Measurements from ENCODE around the gene SNX7. TPM values are rescaled to one million over a fixed set of nuclear protein-coding genes. Genes with fewer than 3 reads are reported as not detected.

Gene SNX7
- total and polyA plus RNA-seq, 2 donors (not counting 3 experiments of a cell fraction or from before 2014, with no cell fraction given), result 22.4 to 37.9 TPM

DNA sequence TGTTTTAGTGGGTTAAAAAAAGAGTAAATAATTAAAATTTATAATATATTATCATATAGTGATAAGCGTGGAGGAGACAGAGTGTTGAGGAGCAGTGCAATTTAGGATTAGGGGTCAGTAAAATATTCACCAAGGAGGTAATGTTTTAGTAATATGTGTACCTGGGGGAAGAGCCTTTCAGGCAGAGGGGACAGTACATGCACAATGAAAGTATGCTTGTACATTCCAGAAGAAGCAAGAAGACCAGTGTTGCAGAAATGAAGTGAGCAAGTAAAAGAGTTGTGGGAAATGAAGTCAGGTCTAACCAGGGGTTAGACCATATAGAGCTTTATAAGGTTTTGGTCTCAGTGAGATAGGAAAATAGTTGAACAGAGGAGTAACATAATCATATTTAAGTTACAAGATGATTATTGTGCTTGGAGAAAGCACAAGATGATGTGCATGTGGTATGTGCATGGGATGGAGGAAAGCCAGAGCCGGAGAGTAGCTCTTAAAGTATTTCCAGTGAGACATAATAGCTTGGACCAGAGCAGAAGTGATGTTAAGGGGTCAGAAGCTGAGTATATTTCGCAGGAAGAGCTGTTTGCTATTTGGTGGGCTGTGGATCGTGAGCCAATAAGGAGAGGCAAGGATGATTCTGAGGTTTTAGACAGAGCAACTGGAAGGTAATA is 44.8 kb downstream of the SNX7 start:
- ChIA-PET POLR2A (no interaction called here), CTCF (interaction anchor here (2.5 kb wide), 1 partner anchor 10 kb away, joined by 8 read pairs; no protein-coding TSS in a partner anchor)
- Histone ChIP-seq H3K4me2 (ENCODE audit: insufficient read depth, low read length) (no peak overlapping the region), H3K27me3 (ENCODE audit: control insufficient read depth in 2 of 2, insufficient read depth in 2 of 2, low read length in 2 of 2) (no peaks in the 10 kb centered on the region), H3K4me3 (replicated peaks in 1 of 3; ENCODE audit: insufficient read depth in 1 of 3, low read depth in 1 of 3, low read length in 3 of 3) (no peak overlapping the region), H2AFZ (ENCODE audit: low read depth, low read length) (no peak overlapping the region), H3K9ac (replicated peaks; ENCODE audit: extremely low read depth, insufficient read depth, low read length) (no peak overlapping the region), H3K79me2 (ENCODE audit: control insufficient read depth, insufficient read depth, low read length) (no peaks in the 10 kb centered on the region), H3K27ac (ENCODE audit: insufficient read depth, low read depth, low read length) (no peak overlapping the region), H3K9me3 (replicated peaks; ENCODE audit: control insufficient read depth, insufficient read depth, low read length) (no peaks in the 10 kb centered on the region), H3K36me3 (ENCODE audit: control insufficient read depth in 2 of 2, extremely low read depth in 1 of 2, insufficient read depth in 2 of 2, low read length in 2 of 2) (no peaks in the 10 kb centered on the region), H4K20me1 (replicated peaks; ENCODE audit: control insufficient read depth, extremely low read depth, insufficient read depth, low read length) (no peaks in the 10 kb centered on the region), H3K9me1 (replicated peaks; ENCODE audit: control insufficient read depth, extremely low read depth, insufficient read depth, low read length) (no peaks in the 10 kb centered on the region), H3K4me1 (ENCODE audit: control insufficient read depth, extremely low read depth, insufficient read depth, low read length) (no peaks in the 10 kb centered on the region)
- BruUV-seq (replicated peaks), result no TSS peak
- FAIRE-seq (no peak), DNase-seq (ENCODE audit: low read depth, low spot score) (no peak)
- TF ChIP-seq FOS (IDR thresholded peaks at IDR 0.05; ENCODE audit: borderline replicate concordance, insufficient read depth, low read length) (no peak), JUN (IDR thresholded peaks at IDR 0.05; ENCODE audit: borderline replicate concordance, insufficient read depth, insufficient read length, low read depth) (no peak), POLR2A (IDR thresholded peaks at IDR 0.05; ENCODE audit: low read depth, low read length) (no peak), POLR2AphosphoS5 (IDR thresholded peaks at IDR 0.05; ENCODE audit: insufficient read depth, low read depth, low read length) (no peak)
- TF ChIP-seq, protein P1, sequence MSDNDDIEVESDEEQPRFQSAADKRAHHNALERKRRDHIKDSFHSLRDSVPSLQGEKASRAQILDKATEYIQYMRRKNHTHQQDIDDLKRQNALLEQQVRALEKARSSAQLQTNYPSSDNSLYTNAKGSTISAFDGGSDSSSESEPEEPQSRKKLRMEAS (IDR thresholded peaks at IDR 0.05; ENCODE audit: insufficient read depth, insufficient read length), result no peak
- TF ChIP-seq, protein P2, sequence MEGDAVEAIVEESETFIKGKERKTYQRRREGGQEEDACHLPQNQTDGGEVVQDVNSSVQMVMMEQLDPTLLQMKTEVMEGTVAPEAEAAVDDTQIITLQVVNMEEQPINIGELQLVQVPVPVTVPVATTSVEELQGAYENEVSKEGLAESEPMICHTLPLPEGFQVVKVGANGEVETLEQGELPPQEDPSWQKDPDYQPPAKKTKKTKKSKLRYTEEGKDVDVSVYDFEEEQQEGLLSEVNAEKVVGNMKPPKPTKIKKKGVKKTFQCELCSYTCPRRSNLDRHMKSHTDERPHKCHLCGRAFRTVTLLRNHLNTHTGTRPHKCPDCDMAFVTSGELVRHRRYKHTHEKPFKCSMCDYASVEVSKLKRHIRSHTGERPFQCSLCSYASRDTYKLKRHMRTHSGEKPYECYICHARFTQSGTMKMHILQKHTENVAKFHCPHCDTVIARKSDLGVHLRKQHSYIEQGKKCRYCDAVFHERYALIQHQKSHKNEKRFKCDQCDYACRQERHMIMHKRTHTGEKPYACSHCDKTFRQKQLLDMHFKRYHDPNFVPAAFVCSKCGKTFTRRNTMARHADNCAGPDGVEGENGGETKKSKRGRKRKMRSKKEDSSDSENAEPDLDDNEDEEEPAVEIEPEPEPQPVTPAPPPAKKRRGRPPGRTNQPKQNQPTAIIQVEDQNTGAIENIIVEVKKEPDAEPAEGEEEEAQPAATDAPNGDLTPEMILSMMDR (IDR thresholded peaks at IDR 0.05; ENCODE audit: extremely low read depth in 1 of 2, insufficient read depth in 1 of 2, low read depth in 1 of 2, low read length in 2 of 2), result no peak
- dilution Hi-C loops (cut with MboI; ENCODE audit: extremely low pct_ligation_motif_present, low sequenced_read_pairs), result no loop called here
- intact Hi-C loops (cut with micrococcal nuclease), result no loop called here
